GM21360 (cell line): ENCODE data around the gene RBM22.
"Not testable (repeated sequence)": the region's sequence is repeated elsewhere in the genome, so short reads cannot be mapped to it uniquely, and the experiment has no call there.

Experiments used
- ATAC-seq: cut with Tn5 transposase; IDR thresholded peaks from one replicate; pipeline ENCODE4 v1.9.1; 2021; ENCODE audit warnings: mild to moderate bottlenecking, moderate library complexity; ENCODE audit not compliant: unreplicated experiment

The RBM22 gene

DNA sequence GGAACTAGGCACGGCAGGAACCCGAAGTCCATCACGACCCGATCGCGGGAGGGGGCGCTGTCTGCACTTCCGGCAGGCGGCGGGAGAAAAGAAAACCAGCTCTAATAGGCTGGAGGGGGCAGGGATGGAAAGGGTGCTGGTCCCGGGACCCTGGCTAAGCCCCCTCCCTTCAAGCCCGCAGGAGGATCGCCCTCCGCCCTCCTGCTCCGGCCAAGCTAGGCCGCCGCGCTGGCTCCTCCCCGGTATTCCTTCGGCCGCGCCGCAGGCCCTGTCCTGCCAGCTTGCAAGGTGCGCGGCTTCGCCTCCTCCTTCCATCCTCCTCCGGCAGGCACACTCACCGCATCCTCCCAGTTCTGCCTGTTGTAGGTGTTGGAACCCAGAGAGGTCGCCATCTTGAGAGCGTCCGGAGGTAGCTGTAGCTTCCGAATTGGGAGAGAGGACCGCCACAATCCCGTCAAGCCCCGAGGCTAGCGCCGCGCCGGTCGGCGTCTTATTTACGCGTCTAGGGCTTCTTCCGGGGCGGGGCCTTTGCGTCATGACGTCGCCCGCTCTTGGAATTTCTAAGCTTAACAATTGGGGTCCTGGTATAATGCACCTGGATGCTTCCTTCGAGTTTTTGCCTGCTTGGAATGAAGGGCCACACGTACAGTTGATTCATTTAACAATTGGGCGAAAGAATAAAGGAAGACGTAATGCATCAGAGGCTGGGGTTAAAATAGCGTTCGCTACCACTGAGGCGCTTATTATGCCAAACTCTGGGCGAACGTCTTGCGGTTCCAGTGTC lies at the start of gene RBM22:
Gene RBM22 (minus strand): TSS at position 469 of the 784 bp plus-strand sequence. CDS start 77 bp downstream, at position 392.
- ATAC-seq = peak; percentile 94

- no peak for ATAC-seq
Measured at GRCh38 chr5:150750469-150750868, 49.6 kb upstream of the RBM22 start.

GRCh38 chr5:150743142-150743488 lies 42.3 kb upstream of the RBM22 start:
- not testable (repeated sequence) for ATAC-seq

- not testable (repeated sequence) for ATAC-seq
Measured at GRCh38 chr5:150742455-150743141, 41.7 kb upstream of the RBM22 start.

GRCh38 chr5:150740992-150741391 lies 40.1 kb upstream of the RBM22 start:
- ATAC-seq = no peak

GRCh38 chr5:150738862-150739261 lies 38.0 kb upstream of the RBM22 start:
- ATAC-seq = no peak

DNA sequence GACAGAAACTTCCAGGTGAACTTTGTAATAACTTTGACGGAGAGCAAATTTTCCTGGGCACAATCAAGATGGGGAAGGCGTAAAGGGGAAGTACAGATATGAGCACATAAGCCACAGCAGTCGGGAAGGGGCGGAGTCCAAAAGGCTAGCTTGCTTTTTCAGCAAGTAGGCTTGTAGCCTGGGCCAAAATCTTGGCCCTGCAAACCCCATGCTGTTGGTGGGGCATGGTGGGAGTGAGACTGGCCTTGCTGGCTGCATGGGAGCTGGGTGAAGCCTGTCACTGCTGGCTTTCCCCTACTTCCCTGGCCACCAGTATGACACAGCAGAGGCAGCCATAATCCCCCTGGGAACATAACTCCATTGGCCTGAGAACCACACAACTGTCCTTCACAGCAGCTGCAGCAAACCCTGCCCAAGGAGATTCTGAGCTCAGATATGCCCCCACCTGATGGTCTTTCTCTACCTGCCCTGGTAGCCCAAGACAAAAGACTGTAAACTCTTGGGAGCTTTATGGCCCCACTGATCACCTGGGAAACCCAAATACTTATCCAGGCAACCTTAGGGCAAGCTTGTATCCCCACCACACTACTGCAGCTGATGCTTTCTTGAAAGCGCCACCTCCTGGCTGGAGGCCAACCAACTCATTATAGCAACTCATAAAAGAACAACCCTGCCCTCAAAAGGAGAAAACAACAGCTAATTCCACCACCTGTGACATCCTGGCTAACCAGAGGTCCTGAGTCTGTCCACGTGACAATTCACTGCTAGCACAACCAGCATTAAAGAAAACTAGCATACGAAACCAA lies 33.9 kb upstream of the RBM22 start:
- no peak for ATAC-seq

- no peak for ATAC-seq
Measured at GRCh38 chr5:150731669-150732242, 30.9 kb upstream of the RBM22 start.

DNA sequence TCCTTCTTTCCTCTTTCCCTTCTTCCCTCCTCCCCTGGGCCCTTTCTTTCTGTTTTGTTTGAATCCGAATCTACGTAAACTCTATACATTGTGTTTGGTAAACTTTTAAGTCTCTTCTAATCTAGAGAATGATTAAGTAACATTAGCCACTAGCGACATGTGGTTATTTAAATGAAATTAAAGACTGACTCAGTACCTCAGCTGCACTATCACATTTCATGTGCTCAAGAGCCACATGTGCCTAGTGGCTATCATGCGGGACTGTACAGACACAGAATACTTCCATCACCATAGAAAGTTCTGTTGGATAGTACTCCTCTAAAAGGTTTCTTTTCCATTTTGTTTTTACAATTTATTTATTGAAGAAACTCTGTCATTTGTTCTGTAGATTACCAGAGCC lies 29.0 kb upstream of the RBM22 start:
- no peak for ATAC-seq

DNA sequence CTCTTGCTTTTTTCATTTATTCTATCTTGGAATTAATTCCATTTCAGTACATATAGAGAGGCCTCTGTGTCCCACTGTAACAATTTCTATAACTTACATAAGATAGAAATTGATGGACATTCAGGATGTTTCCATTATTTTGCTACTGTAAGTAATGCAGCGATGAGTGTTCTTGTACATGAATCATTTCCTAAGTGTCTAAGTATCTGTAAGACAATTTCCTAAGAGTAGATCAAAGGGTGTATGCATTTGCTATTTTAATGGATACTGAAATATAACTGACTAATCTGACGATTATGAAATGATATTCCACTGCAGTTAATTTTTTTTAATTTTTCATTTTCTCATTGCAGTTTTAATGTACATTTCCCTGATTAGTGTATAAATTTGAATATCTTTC lies 23.0 kb upstream of the RBM22 start:
- ATAC-seq = no peak

GRCh38 chr5:150710165-150710564 lies 9.3 kb upstream of the RBM22 start:
- ATAC-seq = no peak

DNA sequence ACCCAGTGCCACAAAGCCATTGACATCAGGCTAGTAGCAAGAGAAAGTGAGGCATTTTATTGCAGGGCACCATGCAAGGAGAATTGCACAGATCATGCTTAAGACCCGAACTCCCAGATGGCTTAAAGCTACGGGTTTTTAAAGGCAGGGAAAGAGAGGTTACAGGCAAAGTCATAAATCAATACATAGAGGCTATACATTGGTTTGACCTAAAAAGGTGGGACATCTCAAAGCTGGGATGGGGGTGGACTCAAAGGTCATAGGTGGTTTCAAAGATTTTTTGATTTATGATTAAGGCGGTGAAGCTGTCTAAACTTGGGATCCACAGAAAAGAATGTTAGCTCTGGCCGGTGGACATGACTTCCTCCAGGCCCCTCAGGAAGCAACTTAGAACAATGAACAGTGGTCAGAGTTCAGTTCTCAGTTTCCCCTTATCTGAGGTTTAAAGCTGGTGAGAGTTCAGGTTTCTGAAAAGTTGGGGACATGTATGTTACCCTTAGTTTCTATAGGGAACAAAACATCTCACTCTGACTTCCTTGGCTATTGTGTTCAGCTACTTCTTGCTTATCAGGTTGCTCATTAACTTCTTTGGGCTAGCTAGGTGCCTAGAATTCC lies 6.0 kb upstream of the RBM22 start:
- ATAC-seq = no peak

GRCh38 chr5:150703762-150704161 lies 2.9 kb upstream of the RBM22 start:
- no peak for ATAC-seq

DNA sequence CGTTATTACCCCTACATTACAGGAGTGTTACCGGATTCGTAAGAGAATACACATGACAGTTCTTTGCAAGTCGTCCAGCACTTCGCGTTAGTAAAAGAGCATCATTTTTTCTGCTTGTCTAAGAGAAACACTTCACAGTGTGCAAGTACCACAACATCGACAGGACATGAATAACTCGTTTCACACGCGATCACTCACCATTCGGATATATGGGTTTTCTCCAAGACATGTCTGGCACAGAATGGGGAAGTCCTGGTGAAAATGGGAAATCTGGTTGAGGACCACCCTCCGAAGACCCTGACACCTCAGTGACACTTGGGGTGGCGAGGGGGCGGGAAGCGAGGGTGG lies 642 bp downstream of the RBM22 start:
- ATAC-seq = no peak

DNA sequence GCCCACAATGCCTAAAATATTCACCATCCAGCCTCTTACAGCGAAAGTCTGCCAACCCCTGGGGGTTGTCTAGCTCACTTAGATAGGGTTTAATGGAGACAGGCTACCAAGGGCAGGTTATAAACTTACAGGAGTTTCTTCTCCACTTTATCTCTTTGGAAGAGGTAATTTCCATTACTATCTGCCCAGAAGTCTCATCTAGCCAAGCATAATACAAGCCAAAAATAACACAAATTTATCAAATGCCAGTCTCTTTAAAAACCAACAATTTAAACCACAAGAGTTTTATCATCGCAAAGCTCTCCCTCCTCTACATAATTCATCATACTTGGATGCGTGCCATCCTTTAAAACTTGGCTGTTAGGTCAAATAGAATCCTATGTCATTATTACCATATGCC lies 6.2 kb downstream of the RBM22 start:
- no peak for ATAC-seq

DNA sequence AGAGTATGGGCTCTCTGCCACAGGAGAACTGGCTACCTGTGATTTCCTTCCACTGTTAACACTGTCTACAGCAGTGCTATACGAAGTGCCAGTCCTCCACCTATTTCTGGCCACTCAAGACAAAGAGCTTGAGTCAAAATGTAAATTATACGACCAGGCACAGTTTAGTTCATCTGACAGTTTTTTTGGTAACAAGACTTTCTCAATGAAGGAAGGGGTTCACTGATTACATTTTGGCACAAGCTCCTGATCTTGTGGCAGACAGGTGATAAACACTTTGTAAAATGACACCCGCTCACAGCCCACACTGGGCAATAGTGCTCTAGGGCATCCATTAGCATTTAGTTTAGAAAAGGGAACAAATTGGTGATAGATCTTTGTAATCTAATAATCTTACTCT lies 8.6 kb downstream of the RBM22 start:
- ATAC-seq = no peak

DNA sequence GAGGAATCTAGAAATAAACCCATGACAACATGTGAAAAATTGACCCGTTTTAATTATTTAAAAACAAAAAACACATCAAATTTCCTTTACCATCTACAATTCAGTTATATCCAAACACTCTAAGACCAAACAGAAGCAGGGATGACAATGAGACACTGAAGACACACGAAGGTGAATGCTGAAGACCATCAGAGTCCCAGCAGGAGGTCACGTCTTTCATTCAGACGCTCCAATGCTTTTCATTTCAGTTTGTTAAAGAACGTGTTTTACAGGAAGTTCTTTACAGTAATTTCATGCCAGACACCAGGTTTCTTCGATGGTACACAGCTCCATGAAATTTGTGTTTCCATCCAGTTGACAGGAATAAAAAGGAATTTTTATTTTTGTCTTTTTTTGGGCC lies 10.1 kb downstream of the RBM22 start:
- no peak for ATAC-seq

GRCh38 chr5:150689120-150689519 lies 11.7 kb downstream of the RBM22 start:
- ATAC-seq = no peak

DNA sequence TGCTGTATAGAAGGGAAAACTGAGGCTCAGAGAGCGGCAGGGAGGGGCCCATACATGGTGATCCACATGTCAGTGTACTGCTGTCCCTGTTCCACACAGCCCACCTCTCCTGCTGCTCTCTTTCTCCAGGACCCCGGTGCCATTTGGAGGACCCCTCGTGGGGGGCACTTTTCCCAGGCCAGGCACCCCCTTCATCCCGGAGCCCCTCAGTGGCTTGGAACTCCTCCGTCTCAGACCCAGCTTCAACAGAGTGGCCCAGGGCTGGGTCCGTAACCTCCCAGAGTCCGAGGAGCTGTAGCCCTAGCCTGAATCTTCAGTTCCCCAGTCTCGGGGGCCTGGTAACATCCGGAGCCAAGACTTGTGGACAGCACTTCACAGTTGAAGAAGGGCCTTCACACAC lies 24.3 kb downstream of the RBM22 start:
- no peak for ATAC-seq

DNA sequence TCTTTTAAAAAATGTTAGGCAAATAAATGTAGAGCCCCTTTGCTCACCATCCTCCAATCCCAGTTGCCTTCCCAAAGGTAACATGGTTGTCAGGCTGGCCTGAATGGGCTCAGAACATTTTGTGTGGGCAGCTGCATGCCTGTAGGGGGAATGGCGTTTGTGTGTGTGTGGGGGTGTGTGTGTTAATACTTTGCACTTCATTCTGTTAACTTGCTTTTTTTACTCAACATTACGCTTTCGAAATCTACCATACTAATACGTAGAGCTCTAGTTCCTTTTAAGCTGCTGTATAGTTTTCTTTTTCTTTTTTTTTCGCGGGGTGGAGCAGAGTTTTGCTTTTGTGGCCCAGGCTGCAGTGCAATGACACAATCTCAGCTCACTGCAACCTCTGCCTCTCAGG lies 25.8 kb downstream of the RBM22 start:
- ATAC-seq = no peak

GRCh38 chr5:150674341-150674821 lies 26.5 kb downstream of the RBM22 start:
- no peak for ATAC-seq
